Panc1 (cell line): ENCODE results near the gene TRDN. TPM values are rescaled to one million over a fixed set of nuclear protein-coding genes. Genes with fewer than 3 reads are reported as not detected.

Experiments used
- ATAC-seq: fragments of 200-7000 bp; cut with Tn5 transposase; 2 replicates; pipeline ENCODE4 v1.9.1; 2020; ENCODE audit warnings: mild to moderate bottlenecking, moderate library complexity
- BruUV-seq: library from RNA; stranded (reverse); fragments of 400-500 nt; replicated peaks from 2 replicates; lab custom pipeline; 2021; lab: Mats Ljungman, UMichigan
- CTCF ChIA-PET: fragments of 300-600 bp; sonication (Branson Sonifier 250); formaldehyde crosslinking; loops from one replicate; lab custom pipeline; 2022; ENCODE audit warnings: antibody characterized with exemption; lab: Charles Lee
- POLR2A ChIA-PET: fragments of 300-600 bp; sonication (Branson Sonifier 250); formaldehyde crosslinking; loops from one replicate; lab custom pipeline; 2022; ENCODE audit warnings: antibody characterized with exemption; lab: Charles Lee
- DNase-seq: peaks from one replicate; pipeline ENCODE4 v3.0.0-alpha.2; 2010; ENCODE audit warnings: low read depth, low spot score
- H3K27ac ChIP-seq: 2 replicates; pipeline ENCODE4 v1.5.1; 2011; ENCODE audit warnings: mild to moderate bottlenecking, low read length, inconsistent platforms
- H3K27me3 ChIP-seq: fragments of 200-500 bp; sonication (Bioruptor generic); 2 replicates; pipeline ENCODE4 v1.6.0; 2014; ENCODE audit warnings: low read length, inconsistent platforms; ENCODE audit not compliant: control insufficient read depth, insufficient read depth
- H3K36me3 ChIP-seq: fragments of 200-500 bp; sonication (Bioruptor generic); 2 replicates; pipeline ENCODE4 v1.5.1; 2014; ENCODE audit warnings: inconsistent platforms, mild to moderate bottlenecking, low read length, moderate library complexity; ENCODE audit not compliant: control insufficient read depth, insufficient read depth
- H3K4me1 ChIP-seq: 2 replicates; pipeline ENCODE4 v1.5.1; 2011; ENCODE audit warnings: inconsistent platforms, mild to moderate bottlenecking, low read length, moderate library complexity; ENCODE audit not compliant: control insufficient read depth, insufficient read depth
- H3K4me3 ChIP-seq, 2 experiments: 2 replicates each; pipeline ENCODE4 v1.5.1; 2011 to 2012; ENCODE audit warnings: low read depth in 2 of 2, low read length in 2 of 2, mild to moderate bottlenecking in 2 of 2, inconsistent platforms in 1 of 2, moderate library complexity in 1 of 2
- H3K9me3 ChIP-seq: fragments of 200-500 bp; sonication (Bioruptor generic); 2 replicates; pipeline ENCODE4 v1.5.1; 2014; ENCODE audit warnings: low read depth, mild to moderate bottlenecking, inconsistent platforms, low read length, moderate library complexity; ENCODE audit not compliant: control insufficient read depth, insufficient read depth
- CTCF ChIP-seq: fragments of 450-650 bp; IDR thresholded peaks from 2 replicates; pipeline ENCODE4 v1.5.1; 2017; ENCODE audit warnings: mild to moderate bottlenecking
- POLR2AphosphoS5 ChIP-seq: IDR thresholded peaks from 2 replicates; pipeline ENCODE4 v1.6.1; 2012; ENCODE audit warnings: mild to moderate bottlenecking, low read depth, low read length, moderate library complexity
- REST ChIP-seq, 2 experiments: IDR thresholded peaks; 2 replicates each; pipeline ENCODE4 v1.6.1; 2011 to 2012; ENCODE audit warnings: low read depth in 2 of 2, control low read depth in 1 of 2, low read length in 1 of 2, mild to moderate bottlenecking in 1 of 2, moderate library complexity in 1 of 2; ENCODE audit not compliant: insufficient read depth in 1 of 2
- SIN3A ChIP-seq: IDR thresholded peaks from 2 replicates; pipeline ENCODE4 v1.6.1; 2012; ENCODE audit warnings: low read depth, mild to moderate bottlenecking, low read length, moderate library complexity, borderline replicate concordance; ENCODE audit not compliant: insufficient read depth
- TCF7L2 ChIP-seq: IDR thresholded peaks from 2 replicates; pipeline ENCODE4 v1.6.1; 2011; ENCODE audit warnings: mild to moderate bottlenecking, low read depth, low read length, inconsistent platforms
- in situ Hi-C: cut with HindIII; loops from 2 replicates; pipeline ENCODE4 v1.10.0; 2016; ENCODE audit warnings: low sequenced_read_pairs, low pct_unique_long_range_greater_than_20kb
- intact Hi-C: fragments of 100-400 bp; cut with micrococcal nuclease; formaldehyde crosslinking; loops from one replicate; pipeline ENCODE4 v1.10.0; 2022; ENCODE audit not compliant: unreplicated experiment
- total RNA-seq: library from RNA; stranded (reverse); gene quantifications from one replicate; pipeline ENCODE4 v1.2.1, GENCODE V29; 2021; ENCODE audit not compliant: unreplicated experiment

TRDN gene
- total RNA-seq, 1 experiment from 2014 or later: not detected

GRCh38 chr6:123518441-123519188 lies 118.1 kb downstream of the TRDN start:
- CTCF ChIA-PET: no interaction called here

GRCh38 chr6:123515715-123516114 lies 121.0 kb downstream of the TRDN start:
- no peak for ATAC-seq
- BruUV-seq: no TSS peak
- Histone ChIP-seq H3K9me3 (no peaks in the 10 kb centered on the region), H3K36me3 (no peaks in the 10 kb centered on the region), H3K27me3 (no peaks in the 10 kb centered on the region), H3K4me1 (no peaks in the 10 kb centered on the region), H3K4me3 (no peak overlapping the region), H3K27ac (no peak overlapping the region)
- ChIA-PET POLR2A (no interaction called here), CTCF (no interaction called here)
- in situ Hi-C loops (no loop called here), intact Hi-C loops (no loop called here)
- no peak for DNase-seq
- no peak for TF ChIP-seq SIN3A
- TF ChIP-seq CTCF: no peak
- no peak for TF ChIP-seq POLR2AphosphoS5
- no peak for TF ChIP-seq REST (IDR thresholded peaks at IDR 0.05; ENCODE audit: insufficient read depth in 1 of 2, low read depth in 2 of 2, low read length in 1 of 2)
- no peak for TF ChIP-seq TCF7L2

More at GRCh38 chr6:123518441-123519188, 118.1 kb downstream of the TRDN start:
- no peaks in the 10 kb centered on the region for H3K27me3 ChIP-seq
- in situ Hi-C loops: no loop called here
- no peaks in the 10 kb centered on the region for H3K4me1 ChIP-seq
- BruUV-seq: no TSS peak
- no peak overlapping the region for H3K27ac ChIP-seq
- intact Hi-C loops: no loop called here
- H3K4me3 ChIP-seq: no peak overlapping the region
- TF ChIP-seq POLR2AphosphoS5 (no peak), REST (IDR thresholded peaks at IDR 0.05; ENCODE audit: insufficient read depth in 1 of 2, low read depth in 2 of 2, low read length in 1 of 2) (no peak), CTCF (no peak), SIN3A (no peak), TCF7L2 (no peak)
- H3K9me3 ChIP-seq: no peaks in the 10 kb centered on the region
- H3K36me3 ChIP-seq: no peaks in the 10 kb centered on the region
- POLR2A ChIA-PET: interaction anchor here (0.6 kb wide), 1 partner anchor 17 kb away, joined by 3 read pairs; no protein-coding TSS in a partner anchor
- DNase-seq (no peak), ATAC-seq (no peak)
